ENCODE measurements around the gene SCN11A.

The SCN11A gene

GRCh38 chr3:39051649-39052561 is at the start of gene SCN11A, which contains the start of gene WDR48:
TSS of gene SCN11A (minus strand) at chr3:39051944. CDS start at chr3:38950362, 101,582 bp downstream.
TSS of gene WDR48 (plus strand) at chr3:39052016. CDS start at chr3:39052026, 10 bp downstream.
- in situ Hi-C loops (cut with MboI; ENCODE audit: low sequenced_read_pairs), result no loop called here

DNA sequence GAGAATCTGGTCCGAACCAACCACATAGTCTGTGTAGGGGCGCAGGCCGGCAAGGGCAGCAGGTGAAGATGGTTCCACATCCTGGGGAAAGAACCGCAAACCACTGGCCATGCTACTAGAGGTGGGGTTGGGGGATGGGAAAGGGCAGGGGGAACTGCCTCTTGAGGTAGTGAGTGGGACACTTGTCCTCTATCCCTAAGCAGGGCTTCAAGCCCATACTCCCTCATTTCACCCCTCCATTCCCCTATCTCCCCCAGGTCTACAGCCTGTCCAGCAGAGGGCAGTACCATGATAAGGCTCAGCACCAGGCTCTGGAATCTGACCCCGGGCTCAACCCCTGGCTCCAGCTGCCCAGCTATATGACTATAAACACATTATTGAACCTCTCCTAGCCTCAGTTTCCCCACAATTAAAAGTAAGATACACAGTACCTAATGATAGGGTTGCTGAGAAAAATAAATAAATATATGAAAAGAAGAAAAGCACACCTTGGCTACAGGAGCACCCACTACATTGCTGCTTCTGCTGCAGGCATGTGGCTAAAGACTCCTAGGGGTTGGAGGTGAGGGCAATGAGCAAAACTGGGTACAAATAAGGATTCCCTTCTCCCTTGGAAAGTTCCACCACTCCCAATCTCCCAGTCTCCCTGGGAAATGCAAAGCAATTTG is 49.4 kb upstream of the SCN11A start:
- in situ Hi-C loops (cut with MboI; ENCODE audit: low sequenced_read_pairs), result no loop called here

- in situ Hi-C loops (cut with MboI; ENCODE audit: low sequenced_read_pairs), result no loop called here
Observed at GRCh38 chr3:39100500-39100886, 48.7 kb upstream of the SCN11A start.

GRCh38 chr3:39099738-39100499 is 48.2 kb upstream of the SCN11A start:
- in situ Hi-C loops (cut with MboI; ENCODE audit: low sequenced_read_pairs), result no loop called here

DNA sequence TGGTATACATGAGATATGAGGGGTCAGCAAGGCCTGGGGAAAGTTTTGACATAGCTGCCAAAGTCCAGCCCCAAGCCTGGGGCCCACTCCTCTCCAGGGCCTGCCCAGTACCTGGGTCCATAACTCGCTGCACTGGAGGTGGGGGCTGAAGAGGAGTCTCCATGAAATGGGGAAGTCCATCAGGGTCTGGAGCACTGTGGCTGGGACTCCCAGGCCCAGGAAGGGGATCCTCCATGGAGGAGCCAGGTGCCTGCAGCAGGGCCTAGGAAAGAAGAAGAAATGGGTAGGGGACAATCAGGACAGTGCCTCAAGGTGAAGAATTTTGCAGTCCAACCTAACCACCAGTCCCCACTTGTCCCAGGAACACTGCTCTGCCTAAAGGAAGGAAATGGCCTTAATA is 47.5 kb upstream of the SCN11A start:
- in situ Hi-C loops (cut with MboI; ENCODE audit: low sequenced_read_pairs), result no loop called here

DNA sequence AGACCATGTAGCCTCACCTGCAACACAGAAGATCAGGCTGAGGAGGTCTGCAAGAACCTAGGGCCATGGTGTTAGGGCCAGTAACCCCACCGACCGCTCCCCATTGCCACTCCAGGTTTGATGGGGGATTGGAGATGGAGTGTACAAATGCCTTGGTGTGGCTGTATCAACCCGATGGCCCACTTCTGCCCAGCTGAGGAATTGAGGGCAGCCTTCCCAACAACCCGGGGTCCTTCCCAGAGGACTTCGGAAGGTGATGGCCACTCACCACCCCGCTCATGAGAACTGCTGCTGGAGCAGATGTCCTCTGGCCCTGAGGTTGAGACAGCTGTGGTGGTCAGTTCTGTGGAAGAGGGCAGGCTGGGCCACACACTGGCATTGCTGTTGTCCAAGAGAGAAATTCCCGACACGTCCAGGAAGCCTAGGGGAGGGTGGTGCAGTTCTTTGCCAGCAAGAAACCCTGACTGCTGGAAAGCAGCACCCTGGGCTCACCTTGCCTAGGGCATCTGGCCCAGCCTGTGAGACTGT is 46.8 kb upstream of the SCN11A start:
- in situ Hi-C loops (cut with MboI; ENCODE audit: low sequenced_read_pairs), result no loop called here

DNA sequence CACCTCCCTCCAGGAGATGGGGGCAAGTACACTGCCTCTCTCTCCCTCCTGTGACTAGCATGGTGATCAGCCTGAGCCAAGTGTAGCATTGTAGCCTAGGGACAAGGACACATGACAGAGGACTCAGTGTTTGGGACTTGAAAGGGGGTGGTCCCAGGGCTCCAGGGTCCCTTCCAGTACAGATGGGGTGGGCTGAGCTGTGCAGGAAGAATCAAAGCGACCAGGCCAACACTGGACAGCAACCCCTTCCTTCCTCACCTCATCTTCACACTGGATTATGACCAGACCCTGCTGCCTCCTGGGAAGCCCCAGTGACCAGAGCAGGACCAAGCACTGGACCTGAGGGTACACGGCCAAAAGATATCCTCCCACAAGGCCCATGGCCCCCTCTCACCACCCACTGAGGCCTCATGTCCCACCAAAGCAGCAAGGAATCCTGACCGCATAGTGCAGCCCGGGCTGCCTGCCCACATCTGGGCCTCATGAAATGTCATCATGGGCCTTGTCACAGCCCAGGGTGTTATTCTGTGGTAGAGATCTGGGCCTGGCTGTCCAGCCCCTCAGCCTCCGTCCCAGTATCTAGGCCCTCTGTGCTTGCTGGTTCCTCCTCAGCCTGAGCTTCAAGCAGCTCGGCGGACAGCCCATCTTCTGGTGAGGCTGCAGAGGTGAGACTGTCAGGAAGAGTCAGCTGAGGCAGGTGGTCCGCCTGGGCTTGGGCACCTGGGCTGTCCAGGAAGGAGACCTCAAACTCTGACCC is 46.1 kb upstream of the SCN11A start:
- in situ Hi-C loops (cut with MboI; ENCODE audit: low sequenced_read_pairs), result no loop called here

GRCh38 chr3:39096775-39097174 is 45.0 kb upstream of the SCN11A start:
- in situ Hi-C loops (cut with MboI; ENCODE audit: low sequenced_read_pairs), result no loop called here

- in situ Hi-C loops (cut with MboI; ENCODE audit: low sequenced_read_pairs), result no loop called here
Observed at GRCh38 chr3:39095778-39096177, 44.0 kb upstream of the SCN11A start.

DNA sequence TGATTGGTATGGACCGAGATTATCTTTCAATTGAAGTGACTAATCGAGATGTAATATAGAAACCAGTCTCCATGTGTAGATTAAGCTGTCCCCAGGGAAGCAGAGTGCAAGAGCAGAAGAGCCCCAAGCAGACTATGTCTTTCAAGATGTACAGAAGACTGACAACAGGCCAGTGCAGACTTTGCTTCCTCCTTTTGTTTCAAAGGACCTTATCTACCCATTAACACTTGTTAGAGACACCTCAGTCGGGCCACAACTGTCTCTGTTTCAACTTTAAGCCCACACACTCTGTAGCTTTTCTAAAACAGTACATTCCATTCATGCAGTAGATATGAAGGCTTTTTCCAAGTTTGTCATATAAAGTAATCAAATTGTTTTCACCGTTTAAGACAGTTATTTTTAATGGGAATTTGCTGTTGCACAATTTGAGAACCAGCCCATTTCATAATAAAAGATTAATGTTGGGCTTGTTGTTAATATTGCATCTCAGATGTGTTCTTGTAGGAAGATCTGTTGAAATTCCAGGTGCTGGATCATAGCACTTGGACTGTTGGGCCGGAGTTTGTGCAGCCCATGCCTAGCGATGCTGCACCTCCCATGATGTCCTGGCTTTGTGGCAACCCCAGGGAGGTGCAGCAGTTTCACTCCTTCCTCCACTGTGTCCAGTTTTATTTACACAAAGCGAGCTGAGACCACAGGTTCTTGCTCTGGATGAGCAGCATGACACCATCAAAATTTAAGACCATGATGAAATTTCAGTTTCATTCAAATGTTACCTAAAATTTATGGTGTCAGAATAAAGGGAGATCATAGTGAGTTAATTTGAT is 43.3 kb upstream of the SCN11A start:
- in situ Hi-C loops (cut with MboI; ENCODE audit: low sequenced_read_pairs), result no loop called here

GRCh38 chr3:39090922-39091321 is 39.2 kb upstream of the SCN11A start:
- in situ Hi-C loops (cut with MboI; ENCODE audit: low sequenced_read_pairs), result no loop called here

DNA sequence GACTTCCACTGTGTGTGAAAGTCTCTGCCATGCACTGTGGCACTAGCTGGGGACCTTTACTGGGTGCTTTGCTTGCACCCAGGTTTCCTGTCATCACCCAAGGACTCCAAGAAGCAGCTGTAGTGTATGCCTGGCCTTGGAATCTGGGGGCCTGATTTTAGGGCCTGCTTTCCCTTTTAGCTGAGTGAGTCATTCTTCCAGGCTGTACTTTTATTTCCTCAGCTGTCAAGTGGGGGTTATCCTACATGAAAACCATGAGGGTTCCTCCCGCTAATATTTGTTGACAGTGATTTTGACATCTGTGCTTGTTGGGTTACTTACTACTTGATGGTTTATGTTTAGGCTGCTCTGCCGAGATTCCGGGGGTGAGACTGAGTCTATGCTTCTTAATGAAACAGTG is 37.1 kb upstream of the SCN11A start:
- in situ Hi-C loops (cut with MboI; ENCODE audit: low sequenced_read_pairs), result no loop called here

- in situ Hi-C loops (cut with MboI; ENCODE audit: low sequenced_read_pairs), result no loop called here
Observed at GRCh38 chr3:39088456-39088855, 36.7 kb upstream of the SCN11A start.

- in situ Hi-C loops (cut with MboI; ENCODE audit: low sequenced_read_pairs), result no loop called here
Observed at GRCh38 chr3:39086144-39086543, 34.4 kb upstream of the SCN11A start.

GRCh38 chr3:39082666-39083313 is 31.0 kb upstream of the SCN11A start:
- in situ Hi-C loops (cut with MboI; ENCODE audit: low sequenced_read_pairs), result no loop called here

DNA sequence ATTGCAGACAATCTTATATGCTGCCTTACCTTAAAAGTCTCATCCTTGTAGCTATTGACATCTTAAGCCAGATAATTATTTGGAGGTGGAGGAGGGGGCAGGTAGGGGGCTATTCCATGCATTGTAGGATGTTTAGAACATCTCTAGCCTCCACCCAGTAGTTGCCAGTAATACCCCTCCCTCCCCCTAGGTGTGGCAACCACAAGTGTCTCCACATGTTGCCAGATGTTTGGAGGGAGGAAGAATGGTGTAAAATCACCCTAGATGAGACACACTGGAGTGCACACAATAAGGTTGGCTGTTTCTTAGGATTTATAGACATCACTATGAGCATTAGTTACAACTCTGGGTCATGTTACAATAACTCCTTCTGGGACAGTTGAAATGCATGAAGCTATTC is 28.3 kb upstream of the SCN11A start:
- in situ Hi-C loops (cut with MboI; ENCODE audit: low sequenced_read_pairs), result no loop called here

DNA sequence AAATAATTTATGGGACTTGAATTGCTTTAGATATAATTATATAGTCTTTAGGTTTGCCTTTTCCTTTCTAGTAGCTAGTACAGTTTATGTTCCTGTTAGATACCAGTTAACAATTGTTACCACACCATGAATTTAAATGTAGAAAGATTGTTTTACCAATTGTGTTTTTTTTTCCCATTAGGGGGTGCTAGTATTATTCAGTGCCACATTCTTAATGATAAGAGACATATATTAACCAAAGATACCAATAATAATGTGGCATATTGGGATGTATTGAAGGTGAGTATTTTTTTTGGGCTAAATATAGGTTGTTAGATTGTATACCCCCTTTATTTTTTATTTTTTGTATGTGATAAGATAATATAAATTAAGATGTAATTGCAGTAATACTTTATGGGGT is 27.8 kb upstream of the SCN11A start:
- in situ Hi-C loops (cut with MboI; ENCODE audit: low sequenced_read_pairs), result no loop called here

- in situ Hi-C loops (cut with MboI; ENCODE audit: low sequenced_read_pairs), result no loop called here
Observed at GRCh38 chr3:39075910-39076309, 24.2 kb upstream of the SCN11A start.

DNA sequence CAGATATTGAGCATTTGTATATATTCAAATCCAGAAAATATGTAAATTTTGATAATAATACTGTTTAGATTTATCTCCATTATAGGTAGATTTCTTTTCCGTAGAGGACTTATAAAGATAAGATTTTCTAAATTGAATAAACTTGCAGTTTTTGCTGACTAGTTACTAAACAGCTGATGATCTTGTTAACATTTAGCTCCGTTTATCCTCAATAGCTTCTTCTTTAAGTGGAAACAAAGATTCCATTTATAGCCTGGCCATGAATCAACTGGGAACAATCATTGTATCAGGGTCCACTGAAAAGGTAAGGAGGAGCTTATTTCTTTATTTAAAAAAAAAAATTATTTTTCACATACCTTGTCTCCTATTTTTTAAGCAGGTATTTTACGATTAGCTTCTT is 16.8 kb upstream of the SCN11A start:
- in situ Hi-C loops (cut with MboI; ENCODE audit: low sequenced_read_pairs), result no loop called here
